ENCODE data around the gene ZNF774. TPM values are rescaled to one million over a fixed set of nuclear protein-coding genes. Genes with fewer than 3 reads are reported as not detected.
A peak's percentile ranks its signal among the peaks of the same experiment; 100 is the strongest.

Gene ZNF774
- total and polyA plus RNA-seq, 2 donors from 2014 or later = 1.7 to 3.1 TPM

- Histone ChIP-seq H3K4me1 (ENCODE audit: control insufficient read depth in 2 of 3, insufficient read depth in 2 of 3, low read depth in 1 of 3, low read length in 3 of 3) (peaks cover 0 to 5% (median 4%) of the 10 kb centered on the region in 3 donors), H3K9me3 (ENCODE audit: control insufficient read depth in 2 of 3, insufficient read depth in 1 of 3, low read length in 3 of 3) (no peaks in the 10 kb centered on the region), H3K27me3 (ENCODE audit: control insufficient read depth, insufficient read depth, low read length) (no peaks in the 10 kb centered on the region), H3K4me3 (ENCODE audit: low read length in 3 of 3) (no peak overlapping the region), H3K36me3 (ENCODE audit: control insufficient read depth in 2 of 3, insufficient read depth in 3 of 3, low read length in 3 of 3) (peaks cover 0 to 2% (median 0%) of the 10 kb centered on the region in 3 donors), H3K9ac (ENCODE audit: low read length in 3 of 3) (no peak overlapping the region), H3K27ac (ENCODE audit: low read depth in 2 of 2, low read length in 2 of 2) (no peak overlapping the region)
- FAIRE-seq (no peak), DNase-seq (no peak)
- no peak for TF ChIP-seq CTCF (IDR thresholded peaks at IDR 0.05; ENCODE audit: borderline replicate concordance, extremely low read depth, insufficient read depth)
- intact Hi-C loops (cut with DNase I) = no loop called here
These were observed 34.1 kb downstream of the ZNF774 start for GRCh38 chr15:90386221-90386620.

GRCh38 chr15:90387534-90388461 is 35.7 kb downstream of the ZNF774 start, which contains the start of gene IQGAP1:
TSS of gene IQGAP1 (plus strand) at chr15:90388242. CDS start at chr15:90388342, 100 bp downstream.
- FAIRE-seq = no peak
- Histone ChIP-seq H3K36me3 (ENCODE audit: control insufficient read depth in 2 of 3, insufficient read depth in 3 of 3, low read length in 3 of 3) (peaks cover 0 to 5% (median 4%) of the 10 kb centered on the region in 3 donors), H3K9me3 (ENCODE audit: control insufficient read depth in 2 of 3, insufficient read depth in 1 of 3, low read length in 3 of 3) (no peaks in the 10 kb centered on the region), H3K4me1 (ENCODE audit: control insufficient read depth in 2 of 3, insufficient read depth in 2 of 3, low read depth in 1 of 3, low read length in 3 of 3) (peaks cover 0 to 5% (median 4%) of the 10 kb centered on the region in 3 donors), H3K27me3 (ENCODE audit: control insufficient read depth, insufficient read depth, low read length) (no peaks in the 10 kb centered on the region), H3K4me3 (ENCODE audit: low read length in 3 of 3) (peak within 1 kb of the TSS; percentile 77 to 94 (median 92)), H3K27ac (ENCODE audit: low read depth in 2 of 2, low read length in 2 of 2) (peak within 1 kb of the TSS; percentile 89 to 94), H3K9ac (ENCODE audit: low read length in 3 of 3) (peak within 1 kb of the TSS; percentile 67 to 95 (median 85))
- intact Hi-C loops (cut with DNase I) = no loop called here
- DNase-seq = peak; percentile 97 to 99 (median 97)
- TF ChIP-seq CTCF (IDR thresholded peaks at IDR 0.05; ENCODE audit: borderline replicate concordance, extremely low read depth, insufficient read depth) = no peak

DNA sequence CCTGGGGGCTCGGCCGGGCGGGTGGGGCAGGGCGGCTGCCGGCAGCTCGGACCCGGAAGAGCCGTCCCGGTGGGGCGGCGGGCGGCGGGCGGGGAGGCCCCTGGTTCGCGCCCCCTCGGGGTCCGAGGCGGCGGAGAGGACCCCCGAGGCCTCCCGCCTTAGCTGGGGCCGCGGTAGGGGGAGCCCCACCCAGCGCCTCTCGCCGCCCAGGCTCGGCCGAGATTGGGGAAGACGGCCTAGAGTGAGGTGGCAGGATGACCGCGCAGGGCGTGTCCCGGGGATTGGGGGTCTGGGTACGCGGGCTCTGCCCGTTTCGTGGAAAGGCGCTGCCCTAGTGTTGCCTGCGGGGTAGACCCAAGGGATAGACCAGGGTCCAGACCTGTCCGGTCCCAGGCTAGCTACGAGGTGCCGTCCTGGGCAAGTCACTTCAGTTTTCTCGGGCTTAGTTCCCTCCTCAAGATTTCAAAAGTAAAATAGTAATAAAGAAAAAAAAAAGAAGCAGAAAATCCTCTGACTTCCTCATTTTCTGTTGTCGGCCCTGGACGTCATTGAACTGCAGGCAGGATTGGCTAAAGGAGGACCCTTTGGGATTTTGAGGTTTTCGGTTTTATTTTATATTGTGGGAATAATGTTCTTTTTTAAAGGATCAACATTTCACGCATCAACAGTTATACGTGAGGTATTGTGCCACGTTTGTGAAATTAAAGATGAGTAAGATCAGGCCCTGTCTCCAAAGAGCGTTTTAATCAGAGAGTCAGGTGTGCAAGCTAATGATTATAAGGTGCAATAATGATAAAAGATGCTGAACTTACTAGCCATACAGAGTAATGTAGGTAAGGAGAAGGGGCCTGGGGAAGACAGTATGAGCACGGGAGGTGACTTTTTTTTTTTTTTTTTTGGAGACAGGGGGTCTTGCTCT is 36.6 kb downstream of the ZNF774 start:
- TF ChIP-seq CTCF (IDR thresholded peaks at IDR 0.05; ENCODE audit: borderline replicate concordance, extremely low read depth, insufficient read depth) = no peak
- DNase-seq = peak; percentile 49 to 91 (median 70)
- peaks cover 0 to 5% (median 4%) of the 10 kb centered on the region in 3 donors for H3K4me1 ChIP-seq (ENCODE audit: control insufficient read depth in 2 of 3, insufficient read depth in 2 of 3, low read depth in 1 of 3, low read length in 3 of 3)

More for the DNA sequence above, 36.6 kb downstream of the ZNF774 start:
- Histone ChIP-seq H3K27ac (ENCODE audit: low read depth in 2 of 2, low read length in 2 of 2) (peak overlapping the region; percentile 89 to 94), H3K9ac (ENCODE audit: low read length in 3 of 3) (peak overlapping the region; percentile 67 to 95 (median 85)), H3K36me3 (ENCODE audit: control insufficient read depth in 2 of 3, insufficient read depth in 3 of 3, low read length in 3 of 3) (peaks cover 0 to 5% (median 4%) of the 10 kb centered on the region in 3 donors), H3K27me3 (ENCODE audit: control insufficient read depth, insufficient read depth, low read length) (no peaks in the 10 kb centered on the region), H3K4me3 (ENCODE audit: low read length in 3 of 3) (peak overlapping the region; percentile 77 to 94 (median 92)), H3K9me3 (ENCODE audit: control insufficient read depth in 2 of 3, insufficient read depth in 1 of 3, low read length in 3 of 3) (no peaks in the 10 kb centered on the region)
- no peak for FAIRE-seq
- intact Hi-C loops (cut with DNase I) = no loop called here

All from kidney (tissue), 14 donors.